Measurements from ENCODE around the gene CBFA2T3. TPM values are rescaled to one million over a fixed set of nuclear protein-coding genes. Genes with fewer than 3 reads are reported as not detected.

The CBFA2T3 gene
- polyA plus RNA-seq, 1 experiment, result not detected

DNA sequence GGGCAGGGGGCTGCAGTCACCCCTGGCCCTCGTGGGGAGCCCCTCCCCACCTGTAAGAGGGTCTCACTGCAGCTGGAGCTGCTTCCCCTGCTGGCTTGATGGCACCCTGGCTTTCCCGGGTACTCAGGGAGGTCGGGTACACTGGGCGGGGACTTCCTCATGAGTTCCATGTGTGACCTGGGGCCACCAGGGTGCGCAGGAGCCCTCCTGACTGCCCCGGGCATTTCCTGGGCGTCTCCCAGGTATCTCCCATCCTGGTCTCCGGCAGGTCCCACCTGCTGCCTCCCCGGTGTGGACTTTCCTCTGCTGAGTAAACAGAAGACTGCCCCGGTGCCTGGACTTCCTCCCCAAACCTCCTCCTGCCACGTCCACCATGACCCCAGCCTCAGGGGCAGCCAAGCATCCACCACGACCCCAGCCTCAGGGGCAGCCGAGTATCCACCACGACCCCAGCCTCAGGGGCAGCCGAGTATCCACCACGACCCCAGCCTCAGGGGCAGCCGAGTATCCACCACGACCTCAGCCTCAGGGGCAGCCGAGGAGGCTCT lies 40.9 kb downstream of the CBFA2T3 start:
- Histone ChIP-seq H3K36me3 (ENCODE audit: control insufficient read depth, insufficient read depth, low read length) (no peaks in the 10 kb centered on the region), H3K27me3 (ENCODE audit: control insufficient read depth, insufficient read depth, low read length) (peaks cover 41% of the 10 kb centered on the region), H3K4me3 (ENCODE audit: low read depth, low read length) (no peak overlapping the region)
- CTCF ChIA-PET, result no interaction called here
- TF ChIP-seq, protein P1, sequence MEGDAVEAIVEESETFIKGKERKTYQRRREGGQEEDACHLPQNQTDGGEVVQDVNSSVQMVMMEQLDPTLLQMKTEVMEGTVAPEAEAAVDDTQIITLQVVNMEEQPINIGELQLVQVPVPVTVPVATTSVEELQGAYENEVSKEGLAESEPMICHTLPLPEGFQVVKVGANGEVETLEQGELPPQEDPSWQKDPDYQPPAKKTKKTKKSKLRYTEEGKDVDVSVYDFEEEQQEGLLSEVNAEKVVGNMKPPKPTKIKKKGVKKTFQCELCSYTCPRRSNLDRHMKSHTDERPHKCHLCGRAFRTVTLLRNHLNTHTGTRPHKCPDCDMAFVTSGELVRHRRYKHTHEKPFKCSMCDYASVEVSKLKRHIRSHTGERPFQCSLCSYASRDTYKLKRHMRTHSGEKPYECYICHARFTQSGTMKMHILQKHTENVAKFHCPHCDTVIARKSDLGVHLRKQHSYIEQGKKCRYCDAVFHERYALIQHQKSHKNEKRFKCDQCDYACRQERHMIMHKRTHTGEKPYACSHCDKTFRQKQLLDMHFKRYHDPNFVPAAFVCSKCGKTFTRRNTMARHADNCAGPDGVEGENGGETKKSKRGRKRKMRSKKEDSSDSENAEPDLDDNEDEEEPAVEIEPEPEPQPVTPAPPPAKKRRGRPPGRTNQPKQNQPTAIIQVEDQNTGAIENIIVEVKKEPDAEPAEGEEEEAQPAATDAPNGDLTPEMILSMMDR (IDR thresholded peaks at IDR 0.05; ENCODE audit: insufficient read depth, low read depth, low read length), result no peak
- POLR2A ChIA-PET, result no interaction called here
- no peak for DNase-seq (ENCODE audit: low read depth)

DNA sequence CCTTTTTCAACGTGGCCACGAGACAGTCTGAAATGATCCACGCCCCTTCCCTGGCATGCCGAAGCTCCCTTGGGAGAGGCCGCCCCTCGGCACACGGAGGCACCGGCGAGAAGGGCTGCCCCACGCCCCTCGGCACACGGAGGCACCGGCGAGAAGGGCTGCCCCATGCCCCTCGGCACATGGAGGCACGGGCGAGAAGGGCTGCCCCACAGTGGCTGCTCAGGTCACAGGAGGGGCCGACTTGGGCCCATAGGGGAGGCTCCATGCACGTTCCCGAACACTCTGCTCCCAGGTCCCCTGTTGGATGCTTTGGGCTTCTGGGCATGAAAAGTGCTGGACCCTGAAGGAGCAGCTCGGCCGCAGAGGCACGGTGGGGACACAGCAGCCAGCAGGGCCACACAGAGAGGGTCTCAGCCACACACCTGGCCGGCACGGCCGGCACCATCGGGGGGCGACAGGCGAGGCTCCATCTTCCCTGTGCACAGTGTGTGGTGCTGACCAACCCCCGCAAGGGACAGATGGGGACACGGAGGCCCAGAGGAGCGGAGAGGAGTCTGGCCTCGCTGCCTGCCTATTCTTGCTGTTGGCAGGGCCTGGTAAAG lies 42.8 kb downstream of the CBFA2T3 start:
- ChIA-PET CTCF (interaction anchor here (0.6 kb wide), 1 partner anchor 747 kb away, joined by 3 read pairs; no protein-coding TSS in a partner anchor), POLR2A (no interaction called here)
- TF ChIP-seq, protein P1 (IDR thresholded peaks at IDR 0.05; ENCODE audit: insufficient read depth, low read depth, low read length), result no peak

DNA sequence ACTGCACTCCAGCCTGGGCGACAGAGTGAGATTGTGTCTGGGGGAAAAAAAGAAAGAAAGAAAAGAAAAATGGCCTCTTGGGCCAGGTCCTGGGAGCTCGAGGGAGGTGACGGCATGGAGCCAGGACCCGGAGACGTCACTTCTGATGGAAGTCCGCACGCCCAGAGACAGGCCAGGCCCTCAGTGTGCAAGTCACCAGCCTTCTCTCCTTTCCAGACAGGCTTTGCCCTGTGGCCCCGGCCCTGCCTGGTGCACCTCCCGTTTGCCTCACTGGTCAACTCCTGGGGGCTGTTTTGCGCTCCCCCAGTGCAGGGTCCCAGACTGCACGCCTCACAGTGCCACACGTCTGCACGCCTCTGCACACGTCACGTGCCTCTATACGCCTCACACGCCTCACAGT lies 44.1 kb downstream of the CBFA2T3 start:
- CTCF ChIA-PET, result no interaction called here
- DNase-seq (ENCODE audit: low read depth), result no peak
- TF ChIP-seq, protein P1 (IDR thresholded peaks at IDR 0.05; ENCODE audit: insufficient read depth, low read depth, low read length), result no peak
- Histone ChIP-seq H3K36me3 (ENCODE audit: control insufficient read depth, insufficient read depth, low read length) (no peaks in the 10 kb centered on the region), H3K4me3 (ENCODE audit: low read depth, low read length) (no peak overlapping the region), H3K27me3 (ENCODE audit: control insufficient read depth, insufficient read depth, low read length) (peaks cover 21% of the 10 kb centered on the region)
- POLR2A ChIA-PET, result no interaction called here

More for the DNA sequence above, 42.8 kb downstream of the CBFA2T3 start:
- Histone ChIP-seq H3K4me3 (ENCODE audit: low read depth, low read length) (no peak overlapping the region), H3K36me3 (ENCODE audit: control insufficient read depth, insufficient read depth, low read length) (no peaks in the 10 kb centered on the region), H3K27me3 (ENCODE audit: control insufficient read depth, insufficient read depth, low read length) (peaks cover 28% of the 10 kb centered on the region)
- no peak for DNase-seq (ENCODE audit: low read depth)

DNA sequence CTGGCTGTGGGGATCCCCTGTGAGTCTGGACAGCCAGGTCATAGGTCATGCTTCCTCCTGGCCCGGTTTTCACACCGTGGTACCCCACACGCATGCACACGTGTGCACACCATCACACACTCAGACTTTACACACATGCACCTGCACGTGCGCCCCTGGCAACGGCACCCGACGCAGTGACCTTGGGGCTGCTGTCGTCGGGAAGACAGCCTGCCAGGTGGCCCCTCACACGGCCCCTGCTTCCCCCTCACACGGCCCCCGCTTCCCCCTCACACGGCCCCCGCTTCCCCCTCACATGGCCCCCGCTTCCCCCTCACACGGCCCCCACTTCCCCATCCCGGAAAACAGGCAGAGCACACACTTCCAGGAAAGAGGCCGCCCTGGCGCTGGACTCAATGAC lies 45.1 kb downstream of the CBFA2T3 start:
- Histone ChIP-seq H3K27me3 (ENCODE audit: control insufficient read depth, insufficient read depth, low read length) (peaks cover 12% of the 10 kb centered on the region), H3K4me3 (ENCODE audit: low read depth, low read length) (no peak overlapping the region), H3K36me3 (ENCODE audit: control insufficient read depth, insufficient read depth, low read length) (no peaks in the 10 kb centered on the region)
- POLR2A ChIA-PET, result no interaction called here
- CTCF ChIA-PET, result no interaction called here
- TF ChIP-seq, protein P1 (IDR thresholded peaks at IDR 0.05; ENCODE audit: insufficient read depth, low read depth, low read length), result no peak
- no peak for DNase-seq (ENCODE audit: low read depth)

DNA sequence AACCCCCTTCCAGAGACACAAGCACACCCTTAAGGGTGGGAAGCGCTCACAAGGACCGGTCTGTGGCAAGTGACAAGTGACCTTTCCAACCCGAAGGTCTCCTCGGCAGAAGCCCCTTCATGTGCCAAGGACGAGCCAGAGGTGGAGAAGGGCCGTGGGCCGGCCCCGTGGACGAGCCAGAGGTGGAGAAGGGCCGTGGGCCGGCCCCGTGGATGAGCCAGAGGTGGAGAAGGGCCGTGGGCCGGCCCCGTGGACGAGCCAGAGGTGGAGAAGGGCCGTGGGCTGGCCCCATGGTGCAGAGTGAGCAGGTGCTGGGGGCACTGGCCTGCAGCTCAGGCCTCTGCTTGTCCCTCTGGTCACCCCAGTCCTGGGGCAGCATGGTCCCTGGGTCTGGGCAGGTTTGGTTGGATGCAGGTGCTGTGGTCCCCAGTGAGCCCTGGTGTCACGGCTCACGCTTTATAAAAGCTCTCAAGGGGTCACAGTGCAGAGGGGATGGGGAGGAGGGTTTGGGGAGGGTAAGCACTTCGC lies 45.6 kb downstream of the CBFA2T3 start:
- TF ChIP-seq, protein P1 (IDR thresholded peaks at IDR 0.05; ENCODE audit: insufficient read depth, low read depth, low read length), result no peak
- H3K4me3 ChIP-seq (ENCODE audit: low read depth, low read length), result no peak overlapping the region
- CTCF ChIA-PET, result no interaction called here
- DNase-seq (ENCODE audit: low read depth), result no peak
- POLR2A ChIA-PET, result no interaction called here
- H3K36me3 ChIP-seq (ENCODE audit: control insufficient read depth, insufficient read depth, low read length), result no peaks in the 10 kb centered on the region
- peaks cover 7% of the 10 kb centered on the region for H3K27me3 ChIP-seq (ENCODE audit: control insufficient read depth, insufficient read depth, low read length)

Measured in BJ (cell line).